Endothelial cell of umbilical vein (primary cell): Measurements from ENCODE around the gene TMEM51. TPM values are rescaled to one million over a fixed set of nuclear protein-coding genes. Genes with fewer than 3 reads are reported as not detected.

Experiments used
- BruUV-seq: library from RNA; stranded (reverse); fragments of 400-500 nt; replicated peaks from 2 replicates; lab custom pipeline; 2021; lab: Mats Ljungman, UMichigan
- CTCF ChIA-PET: fragments of 300-600, 350-600 bp; sonication (Branson Sonifier 250); formaldehyde crosslinking; loops from one replicate; lab custom pipeline; 2021; ENCODE audit warnings: antibody characterized with exemption, inconsistent platforms; lab: Charles Lee
- POLR2A ChIA-PET: fragments of 300-600, 350-600 bp; sonication (Branson Sonifier 250); formaldehyde crosslinking; loops from one replicate; lab custom pipeline; 2021; ENCODE audit warnings: antibody characterized with exemption, inconsistent platforms; lab: Charles Lee
- DNase-seq: peaks from one replicate; pipeline ENCODE4 v3.0.0-alpha.2; 2011; ENCODE audit warnings: low read depth, low spot score
- FAIRE-seq: peaks from 2 replicates; lab custom pipeline; 2011; peaks lifted over from hg19 to GRCh38; lab: Jason Lieb, UNC
- H2AFZ ChIP-seq: 2 replicates; pipeline ENCODE4 v1.6.0; 2012; ENCODE audit warnings: low read depth, low read length, control low read depth, inconsistent platforms
- H3K27ac ChIP-seq: 2 replicates; pipeline ENCODE4 v1.5.1; 2011; ENCODE audit warnings: low read depth, mild to moderate bottlenecking, control low read depth, low read length, moderate library complexity; ENCODE audit not compliant: insufficient read depth
- H3K27me3 ChIP-seq, 2 experiments: 2 replicates each; pipeline versions ENCODE4 v1.6.0 to v1.6.1; 2011; ENCODE audit warnings: low read length in 2 of 2, mixed read lengths in 1 of 2; ENCODE audit not compliant: control insufficient read depth in 2 of 2, insufficient read depth in 2 of 2
- H3K36me3 ChIP-seq, 2 experiments: 2 replicates in 1 of 2; 3 replicates in 1 of 2; pipeline ENCODE4 v1.5.1; 2011; ENCODE audit warnings: low read length in 2 of 2, mild to moderate bottlenecking in 1 of 2, moderate library complexity in 1 of 2; ENCODE audit not compliant: control insufficient read depth in 2 of 2, insufficient read depth in 2 of 2; ENCODE audit errors: extremely low read depth in 1 of 2
- H3K4me1 ChIP-seq: 3 replicates; pipeline ENCODE4 v1.5.1; 2011; ENCODE audit warnings: mild to moderate bottlenecking, low read length; ENCODE audit not compliant: control insufficient read depth, insufficient read depth; ENCODE audit errors: extremely low read depth
- H3K4me2 ChIP-seq: 2 replicates; pipeline ENCODE4 v1.6.1; 2011; ENCODE audit warnings: low read length, control low read depth, mixed read lengths; ENCODE audit not compliant: insufficient read depth
- H3K4me3 ChIP-seq, 3 experiments: fragments of 200-600 bp in 1 of 3; sonication (generic), shearing (Covaris generic) in 1 of 3; replicated peaks in 1 of 3; 2 replicates each; pipeline ENCODE4 v1.5.1; 2011 to 2016; ENCODE audit warnings: control low read depth in 3 of 3, low read length in 3 of 3, mild to moderate bottlenecking in 2 of 3, inconsistent platforms in 1 of 3, low read depth in 1 of 3, moderate library complexity in 1 of 3; ENCODE audit not compliant: insufficient read depth in 1 of 3
- H3K79me2 ChIP-seq: 2 replicates; pipeline ENCODE4 v1.6.0; 2012; ENCODE audit warnings: low read length, inconsistent platforms; ENCODE audit not compliant: control insufficient read depth, insufficient read depth
- H3K9ac ChIP-seq: replicated peaks from 2 replicates; pipeline ENCODE3; 2011; ENCODE audit warnings: low read length, control low read depth; ENCODE audit not compliant: insufficient read depth; ENCODE audit errors: extremely low read depth
- H3K9me1 ChIP-seq: replicated peaks from 3 replicates; pipeline ENCODE4 v1.6.0; 2011; ENCODE audit warnings: mild to moderate bottlenecking, low read length; ENCODE audit not compliant: control insufficient read depth, insufficient read depth; ENCODE audit errors: extremely low read depth
- H3K9me3 ChIP-seq: replicated peaks from 2 replicates; pipeline ENCODE4 v1.5.1; 2012; ENCODE audit warnings: low read length, inconsistent platforms; ENCODE audit not compliant: control insufficient read depth, insufficient read depth
- H4K20me1 ChIP-seq: replicated peaks from 2 replicates; pipeline ENCODE3; 2011; ENCODE audit warnings: mild to moderate bottlenecking, low read length; ENCODE audit not compliant: control insufficient read depth, insufficient read depth; ENCODE audit errors: extremely low read depth
- GATA2 ChIP-seq: IDR thresholded peaks from 2 replicates; pipeline ENCODE4 v1.7.0; 2011; ENCODE audit warnings: low read depth, mild to moderate bottlenecking, moderate library complexity, mixed read lengths, low read length; ENCODE audit not compliant: insufficient read length, insufficient read depth
- JUN ChIP-seq: IDR thresholded peaks from 2 replicates; pipeline ENCODE4 v1.6.1; 2011; ENCODE audit warnings: borderline replicate concordance, low read depth; ENCODE audit not compliant: insufficient read length, insufficient read depth
- MYC ChIP-seq: IDR thresholded peaks from one replicate; pipeline ENCODE4 v1.6.1; 2011; ENCODE audit warnings: mild to moderate bottlenecking, low read depth, low read length
- dilution Hi-C: fragments of 300-500 bp; cut with MboI; formaldehyde crosslinking; loops from one replicate; pipeline ENCODE4 v1.15.0; 2019; ENCODE audit warnings: low sequenced_read_pairs; ENCODE audit not compliant: extremely low pct_ligation_motif_present
- intact Hi-C: fragments of 100-400 bp; cut with micrococcal nuclease; formaldehyde crosslinking; loops from one replicate; pipeline ENCODE4 v1.10.0; 2022
- polyA plus RNA-seq, 4 experiments: library from polyadenylated mRNA; depleted of rRNA in 3 of 4; stranded (reverse) in 3 of 4; unstranded in 1 of 4; fragments of >200 nt; gene quantifications; 2 replicates each; pipeline versions ENCODE4 v1.2.1 to v1.2.3, GENCODE V29; 2011 to 2012; ENCODE audit warnings: missing spikeins in 1 of 4
- total RNA-seq: library from RNA; stranded (reverse); gene quantifications from 2 replicates; pipeline ENCODE4 v1.2.3, GENCODE V29; 2021
- TF ChIP-seq, protein P1 (sequence below), 2 donors: IDR thresholded peaks; 1 replicate in 1 of 2; 2 replicates in 1 of 2; pipeline ENCODE4 v1.5.1; 2011; ENCODE audit warnings: low read length in 2 of 2, mild to moderate bottlenecking in 2 of 2, moderate library complexity in 2 of 2, control low read depth in 1 of 2, inconsistent platforms in 1 of 2, low read depth in 1 of 2; ENCODE audit not compliant: insufficient read depth in 1 of 2; ENCODE audit errors: extremely low read depth in 1 of 2

Gene TMEM51
- total and polyA plus RNA-seq, 2 donors (not counting 3 experiments of a cell fraction or from before 2014, with no cell fraction given): 13.7 to 13.9 TPM

DNA sequence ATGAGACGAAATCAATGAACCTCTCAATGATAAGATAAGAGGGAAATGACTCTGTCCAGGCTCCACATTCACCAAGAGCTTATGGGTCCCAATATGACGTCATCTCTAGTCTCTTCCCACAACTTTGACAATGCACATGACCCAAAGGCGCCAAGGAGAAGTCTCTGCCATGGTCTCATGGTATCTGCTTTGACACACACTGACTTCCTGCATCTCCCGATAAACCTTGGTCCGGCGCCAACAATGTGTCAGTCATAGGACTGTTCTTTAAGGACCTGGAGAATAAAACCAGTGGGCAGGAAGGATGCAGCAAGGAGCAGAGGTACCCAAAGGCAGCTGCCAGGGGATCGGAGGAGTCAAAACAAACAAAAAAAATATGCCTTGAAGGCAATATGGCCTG lies 46.9 kb upstream of the TMEM51 start:
- no peak overlapping the region for H2AFZ ChIP-seq
- no peak for FAIRE-seq
- no peak overlapping the region for H3K9ac ChIP-seq
- no peaks in the 10 kb centered on the region for H3K27me3 ChIP-seq
- H3K9me3 ChIP-seq: no peaks in the 10 kb centered on the region
- intact Hi-C loops (no loop called here), dilution Hi-C loops (no loop called here)
- H3K27ac ChIP-seq: no peak overlapping the region
- no peaks in the 10 kb centered on the region for H3K36me3 ChIP-seq
- H3K9me1 ChIP-seq: no peaks in the 10 kb centered on the region
- ChIA-PET POLR2A (no interaction called here), CTCF (interaction anchor here (0.9 kb wide), 1 partner anchor 9 kb away, joined by 3 read pairs; no protein-coding TSS in a partner anchor)
- H3K4me3 ChIP-seq: no peak overlapping the region
- H4K20me1 ChIP-seq: no peaks in the 10 kb centered on the region
- DNase-seq: no peak
- no peaks in the 10 kb centered on the region for H3K4me1 ChIP-seq
- no TSS peak for BruUV-seq
- peak; percentile 27 for TF ChIP-seq JUN
- TF ChIP-seq, protein P1, sequence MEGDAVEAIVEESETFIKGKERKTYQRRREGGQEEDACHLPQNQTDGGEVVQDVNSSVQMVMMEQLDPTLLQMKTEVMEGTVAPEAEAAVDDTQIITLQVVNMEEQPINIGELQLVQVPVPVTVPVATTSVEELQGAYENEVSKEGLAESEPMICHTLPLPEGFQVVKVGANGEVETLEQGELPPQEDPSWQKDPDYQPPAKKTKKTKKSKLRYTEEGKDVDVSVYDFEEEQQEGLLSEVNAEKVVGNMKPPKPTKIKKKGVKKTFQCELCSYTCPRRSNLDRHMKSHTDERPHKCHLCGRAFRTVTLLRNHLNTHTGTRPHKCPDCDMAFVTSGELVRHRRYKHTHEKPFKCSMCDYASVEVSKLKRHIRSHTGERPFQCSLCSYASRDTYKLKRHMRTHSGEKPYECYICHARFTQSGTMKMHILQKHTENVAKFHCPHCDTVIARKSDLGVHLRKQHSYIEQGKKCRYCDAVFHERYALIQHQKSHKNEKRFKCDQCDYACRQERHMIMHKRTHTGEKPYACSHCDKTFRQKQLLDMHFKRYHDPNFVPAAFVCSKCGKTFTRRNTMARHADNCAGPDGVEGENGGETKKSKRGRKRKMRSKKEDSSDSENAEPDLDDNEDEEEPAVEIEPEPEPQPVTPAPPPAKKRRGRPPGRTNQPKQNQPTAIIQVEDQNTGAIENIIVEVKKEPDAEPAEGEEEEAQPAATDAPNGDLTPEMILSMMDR (IDR thresholded peaks at IDR 0.05; ENCODE audit: extremely low read depth in 1 of 2, insufficient read depth in 1 of 2, low read depth in 1 of 2, low read length in 2 of 2): no peak
- H3K4me2 ChIP-seq: no peak overlapping the region
- H3K79me2 ChIP-seq: no peaks in the 10 kb centered on the region

DNA sequence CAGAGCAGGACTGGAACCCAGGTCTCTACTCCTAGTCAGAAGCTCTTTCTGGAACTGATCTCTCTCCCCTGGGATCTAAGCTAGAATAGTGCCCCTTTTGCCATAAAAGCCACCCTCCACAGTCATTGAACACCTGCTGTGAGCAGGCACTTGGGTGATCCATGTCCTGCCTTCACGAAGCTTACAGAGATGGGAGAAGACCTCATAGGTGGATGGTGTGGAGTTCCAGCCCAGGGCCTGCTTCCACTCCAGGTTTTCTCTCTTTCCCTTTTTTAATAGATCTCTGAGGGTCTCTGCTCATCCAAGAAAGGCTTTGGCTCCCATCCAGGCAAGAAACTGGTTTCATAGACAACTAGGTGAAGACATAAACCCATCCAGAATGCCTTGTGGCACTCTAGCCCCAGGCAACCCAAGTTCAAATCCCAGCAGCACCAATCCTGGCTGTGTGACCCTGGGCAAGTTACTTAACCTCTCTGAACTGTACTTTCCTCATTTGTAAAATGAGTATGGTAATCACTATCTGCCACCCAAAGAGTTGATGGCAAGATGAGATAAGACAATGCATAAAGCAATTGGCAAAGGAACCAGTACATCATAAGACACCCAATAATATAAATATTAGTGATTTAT lies 46.4 kb upstream of the TMEM51 start:
- no peak for FAIRE-seq

More for the DNA sequence above, 46.4 kb upstream of the TMEM51 start:
- CTCF ChIA-PET: interaction anchor here (0.9 to 2.2 kb wide), 2 partner anchors 9 to 21 kb away, joined by 3 to 9 read pairs; no protein-coding TSS in a partner anchor
- Histone ChIP-seq H3K9me3 (no peaks in the 10 kb centered on the region), H3K4me1 (no peaks in the 10 kb centered on the region), H2AFZ (no peak overlapping the region), H3K9me1 (no peaks in the 10 kb centered on the region), H4K20me1 (no peaks in the 10 kb centered on the region), H3K4me2 (no peak overlapping the region), H3K79me2 (no peaks in the 10 kb centered on the region), H3K27ac (no peak overlapping the region), H3K36me3 (no peaks in the 10 kb centered on the region), H3K27me3 (peaks cover 0 to 2% of the 10 kb centered on the region in 2 experiments), H3K9ac (no peak overlapping the region), H3K4me3 (no peak overlapping the region)
- dilution Hi-C loops: no loop called here
- DNase-seq: no peak
- POLR2A ChIA-PET: no interaction called here
- intact Hi-C loops: no loop called here
- TF ChIP-seq JUN (no peak), MYC (no peak), GATA2 (no peak)
- TF ChIP-seq, protein P1 (IDR thresholded peaks at IDR 0.05; ENCODE audit: extremely low read depth in 1 of 2, insufficient read depth in 1 of 2, low read depth in 1 of 2, low read length in 2 of 2): no peak
- BruUV-seq: no TSS peak
